Peyer's patch (tissue), 4 donors: ENCODE data around the gene SYNPR. TPM values are rescaled to one million over a fixed set of nuclear protein-coding genes. Genes with fewer than 3 reads are reported as not detected.

Experiments
- DNase-seq, 3 donors: peaks; one replicate each; pipeline ENCODE4 v3.0.0-alpha.2; 2017 to 2019
- H3K27ac ChIP-seq, 4 donors: fragments of 200-600 bp; sonication (generic); one replicate each; pipeline ENCODE4 v1.5.1; 2016 to 2019
- H3K27me3 ChIP-seq, 2 donors: fragments of 200-600 bp; sonication (generic); one replicate each; pipeline ENCODE4 v1.5.1; 2019
- H3K36me3 ChIP-seq, 3 donors: fragments of 200-600 bp; sonication (generic); one replicate each; pipeline ENCODE4 v1.5.1; 2016 to 2019
- H3K4me1 ChIP-seq, 4 donors: fragments of 200-600 bp; sonication (generic); one replicate each; pipeline ENCODE4 v1.5.1; 2016 to 2019
- H3K4me3 ChIP-seq, 4 donors: fragments of 200-600 bp; sonication (generic); 1 replicate in 3 of 4; 2 replicates in 1 of 4; pipeline ENCODE4 v1.5.1; 2016 to 2019; ENCODE audit warnings: mild to moderate bottlenecking in 1 of 4
- H3K9me3 ChIP-seq, 4 donors: fragments of 200-600 bp; sonication (generic); one replicate each; pipeline ENCODE4 v1.5.1; 2016 to 2019; ENCODE audit warnings: mild to moderate bottlenecking in 1 of 4
- POLR2A ChIP-seq, 2 donors: fragments of 450-650 bp; IDR thresholded peaks; one replicate each; pipeline ENCODE4 v1.5.1; 2017; ENCODE audit warnings: antibody characterized with exemption in 2 of 2, mild to moderate bottlenecking in 2 of 2, moderate library complexity in 2 of 2
- total RNA-seq, 4 donors: library from RNA; depleted of rRNA; stranded (reverse); fragments of >200 nt; gene quantifications; one replicate each; pipeline ENCODE4 v1.1.0, GENCODE V29; 2016
- TF ChIP-seq, protein P1 (sequence below), 6 experiments: fragments of 450-650 bp in 4 of 6; fragments of 200-600 bp in 2 of 6; sonication (generic) in 1 of 6; IDR thresholded peaks; one replicate each; pipeline ENCODE4 v1.5.1; 2017 to 2019; ENCODE audit warnings: antibody characterized with exemption in 6 of 6, mild to moderate bottlenecking in 3 of 6, moderate library complexity in 1 of 6

The SYNPR gene
- total RNA-seq, 4 donors from 2014 or later, result not detected

GRCh38 chr3:63400246-63400860 is 122.2 kb downstream of the SYNPR start:
- no peak overlapping the region for H3K27ac ChIP-seq

DNA sequence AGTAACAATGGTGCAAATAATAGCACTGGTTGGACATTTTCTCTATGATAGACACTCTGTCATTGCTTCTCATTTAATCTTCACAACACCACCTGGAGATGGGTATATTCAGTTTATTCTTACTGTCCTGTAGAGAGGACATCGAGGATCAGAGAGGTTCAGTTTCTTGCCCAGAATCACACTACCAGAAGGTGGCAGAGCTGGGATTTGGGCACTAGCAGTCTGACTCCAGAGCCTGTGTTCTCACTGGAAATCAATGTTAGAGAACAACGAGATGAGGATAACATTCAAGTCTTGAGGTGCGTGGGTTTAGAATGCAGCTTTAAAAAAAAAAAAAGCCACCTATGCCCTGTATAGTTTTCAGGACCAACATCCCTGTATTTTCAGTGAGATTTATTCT is 127.8 kb downstream of the SYNPR start:
- no peaks in the 10 kb centered on the region for H3K9me3 ChIP-seq
- no peak overlapping the region for H3K27ac ChIP-seq
- no peak for TF ChIP-seq POLR2A (IDR thresholded peaks at IDR 0.05)
- TF ChIP-seq, protein P1, sequence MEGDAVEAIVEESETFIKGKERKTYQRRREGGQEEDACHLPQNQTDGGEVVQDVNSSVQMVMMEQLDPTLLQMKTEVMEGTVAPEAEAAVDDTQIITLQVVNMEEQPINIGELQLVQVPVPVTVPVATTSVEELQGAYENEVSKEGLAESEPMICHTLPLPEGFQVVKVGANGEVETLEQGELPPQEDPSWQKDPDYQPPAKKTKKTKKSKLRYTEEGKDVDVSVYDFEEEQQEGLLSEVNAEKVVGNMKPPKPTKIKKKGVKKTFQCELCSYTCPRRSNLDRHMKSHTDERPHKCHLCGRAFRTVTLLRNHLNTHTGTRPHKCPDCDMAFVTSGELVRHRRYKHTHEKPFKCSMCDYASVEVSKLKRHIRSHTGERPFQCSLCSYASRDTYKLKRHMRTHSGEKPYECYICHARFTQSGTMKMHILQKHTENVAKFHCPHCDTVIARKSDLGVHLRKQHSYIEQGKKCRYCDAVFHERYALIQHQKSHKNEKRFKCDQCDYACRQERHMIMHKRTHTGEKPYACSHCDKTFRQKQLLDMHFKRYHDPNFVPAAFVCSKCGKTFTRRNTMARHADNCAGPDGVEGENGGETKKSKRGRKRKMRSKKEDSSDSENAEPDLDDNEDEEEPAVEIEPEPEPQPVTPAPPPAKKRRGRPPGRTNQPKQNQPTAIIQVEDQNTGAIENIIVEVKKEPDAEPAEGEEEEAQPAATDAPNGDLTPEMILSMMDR (IDR thresholded peaks at IDR 0.05), result peak in 1 of 6 experiments; percentile 5
- H3K27me3 ChIP-seq, result no peaks in the 10 kb centered on the region
- no peaks in the 10 kb centered on the region for H3K36me3 ChIP-seq
- no peaks in the 10 kb centered on the region for H3K4me1 ChIP-seq
- DNase-seq, result no peak
- no peak overlapping the region for H3K4me3 ChIP-seq

More at GRCh38 chr3:63400246-63400860, 122.2 kb downstream of the SYNPR start:
- Histone ChIP-seq H3K36me3 (no peaks in the 10 kb centered on the region), H3K4me1 (no peaks in the 10 kb centered on the region), H3K27me3 (no peaks in the 10 kb centered on the region), H3K9me3 (no peaks in the 10 kb centered on the region), H3K4me3 (no peak overlapping the region)
- no peak for TF ChIP-seq POLR2A (IDR thresholded peaks at IDR 0.05)
- TF ChIP-seq, protein P1 (IDR thresholded peaks at IDR 0.05), result no peak
- peak in 1 of 3 donors; percentile 51 for DNase-seq

- Histone ChIP-seq H3K27me3 (no peaks in the 10 kb centered on the region), H3K36me3 (no peaks in the 10 kb centered on the region), H3K27ac (no peak overlapping the region), H3K4me3 (no peak overlapping the region), H3K9me3 (no peaks in the 10 kb centered on the region), H3K4me1 (no peaks in the 10 kb centered on the region)
- TF ChIP-seq POLR2A (IDR thresholded peaks at IDR 0.05), result no peak
- TF ChIP-seq, protein P1 (IDR thresholded peaks at IDR 0.05), result no peak
- DNase-seq, result no peak
Measured at GRCh38 chr3:63413523-63413922, 135.4 kb downstream of the SYNPR start.

DNA sequence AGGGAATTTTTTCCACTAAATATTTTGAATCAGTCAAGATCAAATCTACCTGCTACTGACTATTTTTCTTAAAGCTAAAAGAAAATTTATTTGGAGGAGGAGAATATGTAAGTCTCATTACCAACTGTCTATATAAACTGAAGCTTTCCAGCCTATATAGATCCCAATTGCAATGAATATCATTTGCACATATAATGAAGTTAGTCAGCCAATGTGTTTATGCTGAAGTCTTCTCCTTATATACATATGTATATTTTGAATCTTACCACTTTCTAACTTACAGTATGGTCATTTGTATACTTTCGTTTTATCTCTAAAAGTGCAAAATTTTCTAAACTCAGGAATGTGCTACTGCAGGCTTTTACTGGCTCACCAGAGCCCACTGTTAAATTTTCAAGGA is 136.5 kb downstream of the SYNPR start:
- no peaks in the 10 kb centered on the region for H3K27me3 ChIP-seq
- H3K9me3 ChIP-seq, result no peaks in the 10 kb centered on the region
- no peaks in the 10 kb centered on the region for H3K4me1 ChIP-seq
- H3K4me3 ChIP-seq, result no peak overlapping the region
- DNase-seq, result no peak
- H3K27ac ChIP-seq, result no peak overlapping the region
- no peaks in the 10 kb centered on the region for H3K36me3 ChIP-seq
- TF ChIP-seq POLR2A (IDR thresholded peaks at IDR 0.05), result no peak
- TF ChIP-seq, protein P1 (IDR thresholded peaks at IDR 0.05), result no peak

- TF ChIP-seq, protein P1 (IDR thresholded peaks at IDR 0.05), result no peak
- TF ChIP-seq POLR2A (IDR thresholded peaks at IDR 0.05), result no peak
- Histone ChIP-seq H3K9me3 (no peaks in the 10 kb centered on the region), H3K36me3 (no peaks in the 10 kb centered on the region), H3K4me3 (no peak overlapping the region), H3K27me3 (no peaks in the 10 kb centered on the region), H3K27ac (no peak overlapping the region), H3K4me1 (peaks cover 0 to 8% (median 0%) of the 10 kb centered on the region in 4 donors)
- no peak for DNase-seq
Measured at GRCh38 chr3:63429905-63430304, 151.8 kb downstream of the SYNPR start.
